RWPE2 (cell line): Measurements from ENCODE around the gene TXNL4A.

Source experiments
- ATAC-seq: fragments of 200-7000 bp; cut with Tn5 transposase; 3 replicates; pipeline ENCODE4 v1.9.1; 2021; ENCODE audit warnings: low read depth
- DNase-seq: peaks from one replicate; pipeline ENCODE4 v3.0.0-alpha.2; 2020; ENCODE audit warnings: low spot score
- H3K27ac ChIP-seq: fragments of 450-650 bp; 2 replicates; pipeline ENCODE4 v1.5.1; 2017; ENCODE audit warnings: mild to moderate bottlenecking; ENCODE audit not compliant: poor library complexity, severe bottlenecking
- H3K27me3 ChIP-seq: fragments of 250-450 bp; sonication (Bioruptor Pico); 2 replicates; pipeline ENCODE4 v1.5.1; 2021; ENCODE audit warnings: mild to moderate bottlenecking, moderate library complexity; ENCODE audit not compliant: insufficient read depth, poor library complexity, severe bottlenecking
- H3K36me3 ChIP-seq: fragments of 250-450 bp; sonication (Bioruptor Pico); 2 replicates; pipeline ENCODE4 v1.5.1; 2020; ENCODE audit warnings: low read depth, mild to moderate bottlenecking, moderate library complexity
- H3K4me1 ChIP-seq: fragments of 250-450 bp; sonication (Bioruptor Pico); 2 replicates; pipeline ENCODE4 v1.5.1; 2021; ENCODE audit warnings: mild to moderate bottlenecking, moderate library complexity; ENCODE audit not compliant: insufficient read depth, poor library complexity, severe bottlenecking
- H3K4me3 ChIP-seq: fragments of 250-450 bp; sonication (Bioruptor Pico); 2 replicates; pipeline ENCODE4 v1.5.1; 2021; ENCODE audit warnings: mild to moderate bottlenecking, moderate library complexity; ENCODE audit not compliant: severe bottlenecking
- H3K9me3 ChIP-seq: fragments of 250-450 bp; sonication (Bioruptor Pico); 2 replicates; pipeline ENCODE4 v1.5.1; 2021; ENCODE audit warnings: mild to moderate bottlenecking, moderate library complexity; ENCODE audit not compliant: severe bottlenecking
- TF ChIP-seq, protein P1 (sequence below): fragments of 450-650 bp; IDR thresholded peaks from one replicate; pipeline ENCODE4 v1.5.1; 2017; ENCODE audit warnings: mild to moderate bottlenecking, moderate library complexity; ENCODE audit not compliant: poor library complexity, severe bottlenecking

Gene TXNL4A

DNA sequence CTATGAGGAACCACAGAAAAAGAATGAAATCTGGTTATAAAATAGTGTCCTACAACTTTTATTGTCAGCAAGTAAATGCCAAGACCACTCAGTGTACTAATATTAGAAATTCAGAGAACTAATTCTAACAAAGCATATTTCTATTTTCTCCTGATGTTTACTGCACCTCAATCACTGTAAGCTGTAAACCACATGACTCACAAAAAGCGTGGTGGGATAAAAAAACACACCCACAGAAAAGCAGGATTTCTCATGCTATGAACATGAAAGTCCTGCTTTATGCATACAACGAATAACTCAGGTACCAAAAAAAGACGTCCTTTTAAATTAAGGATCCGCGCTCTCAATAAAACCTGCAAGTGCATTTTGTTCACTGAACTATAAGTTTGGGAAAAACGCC is 797 bp downstream of the TXNL4A start:
- Histone ChIP-seq H3K36me3 (peaks cover 41% of the 10 kb centered on the region), H3K4me3 (peak overlapping the region; percentile 73), H3K27ac (peak overlapping the region; percentile 77), H3K9me3 (no peaks in the 10 kb centered on the region), H3K27me3 (no peaks in the 10 kb centered on the region), H3K4me1 (peaks cover 4% of the 10 kb centered on the region)
- TF ChIP-seq, protein P1, sequence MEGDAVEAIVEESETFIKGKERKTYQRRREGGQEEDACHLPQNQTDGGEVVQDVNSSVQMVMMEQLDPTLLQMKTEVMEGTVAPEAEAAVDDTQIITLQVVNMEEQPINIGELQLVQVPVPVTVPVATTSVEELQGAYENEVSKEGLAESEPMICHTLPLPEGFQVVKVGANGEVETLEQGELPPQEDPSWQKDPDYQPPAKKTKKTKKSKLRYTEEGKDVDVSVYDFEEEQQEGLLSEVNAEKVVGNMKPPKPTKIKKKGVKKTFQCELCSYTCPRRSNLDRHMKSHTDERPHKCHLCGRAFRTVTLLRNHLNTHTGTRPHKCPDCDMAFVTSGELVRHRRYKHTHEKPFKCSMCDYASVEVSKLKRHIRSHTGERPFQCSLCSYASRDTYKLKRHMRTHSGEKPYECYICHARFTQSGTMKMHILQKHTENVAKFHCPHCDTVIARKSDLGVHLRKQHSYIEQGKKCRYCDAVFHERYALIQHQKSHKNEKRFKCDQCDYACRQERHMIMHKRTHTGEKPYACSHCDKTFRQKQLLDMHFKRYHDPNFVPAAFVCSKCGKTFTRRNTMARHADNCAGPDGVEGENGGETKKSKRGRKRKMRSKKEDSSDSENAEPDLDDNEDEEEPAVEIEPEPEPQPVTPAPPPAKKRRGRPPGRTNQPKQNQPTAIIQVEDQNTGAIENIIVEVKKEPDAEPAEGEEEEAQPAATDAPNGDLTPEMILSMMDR: no peak
- DNase-seq (no peak), ATAC-seq (no peak)

DNA sequence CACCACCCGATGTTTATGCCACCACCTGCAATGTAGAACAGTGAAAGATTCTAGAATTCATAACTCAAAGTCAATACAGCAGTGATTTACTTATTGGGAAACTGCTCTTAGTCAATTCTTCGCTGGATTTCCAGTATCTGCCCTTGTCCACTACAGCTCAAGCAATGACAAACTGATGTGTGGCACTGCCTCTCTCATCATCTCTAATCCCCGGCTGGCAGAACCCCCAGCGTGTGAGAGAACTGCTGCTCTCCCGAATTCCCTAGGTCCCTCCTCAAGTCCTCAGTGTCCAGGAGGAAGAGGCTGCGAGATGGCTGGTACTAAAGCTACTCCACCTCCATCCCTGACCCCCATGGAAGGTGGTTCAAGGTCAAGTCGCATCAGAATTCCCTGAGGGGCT is 1.6 kb downstream of the TXNL4A start:
- ATAC-seq (no peak), DNase-seq (no peak)
- TF ChIP-seq, protein P1: no peak
- peaks cover 44% of the 10 kb centered on the region for H3K36me3 ChIP-seq
- no peaks in the 10 kb centered on the region for H3K27me3 ChIP-seq
- peak overlapping the region; percentile 73 for H3K4me3 ChIP-seq
- peaks cover 4% of the 10 kb centered on the region for H3K4me1 ChIP-seq
- no peaks in the 10 kb centered on the region for H3K9me3 ChIP-seq
- no peak overlapping the region for H3K27ac ChIP-seq

DNA sequence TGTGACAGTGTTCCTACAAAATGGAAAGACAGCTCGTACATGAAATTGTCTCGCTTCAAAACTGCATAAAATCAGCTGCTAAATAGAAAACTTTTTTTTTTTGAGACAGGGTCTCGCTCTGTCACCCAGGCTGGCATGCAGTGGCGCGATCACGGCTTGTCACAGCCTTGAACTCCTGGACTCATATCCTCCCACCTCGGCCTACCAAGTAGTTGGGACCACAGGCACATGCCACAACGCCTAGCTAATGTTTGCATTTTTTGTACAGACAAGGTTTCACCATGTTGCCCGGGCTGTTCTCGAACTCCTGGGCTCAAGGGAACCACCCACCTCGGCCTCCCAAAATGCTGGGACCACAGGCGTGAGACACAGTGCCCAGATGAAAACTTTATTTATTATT is 3.2 kb downstream of the TXNL4A start:
- peaks cover 55% of the 10 kb centered on the region for H3K36me3 ChIP-seq
- TF ChIP-seq, protein P1: no peak

DNA sequence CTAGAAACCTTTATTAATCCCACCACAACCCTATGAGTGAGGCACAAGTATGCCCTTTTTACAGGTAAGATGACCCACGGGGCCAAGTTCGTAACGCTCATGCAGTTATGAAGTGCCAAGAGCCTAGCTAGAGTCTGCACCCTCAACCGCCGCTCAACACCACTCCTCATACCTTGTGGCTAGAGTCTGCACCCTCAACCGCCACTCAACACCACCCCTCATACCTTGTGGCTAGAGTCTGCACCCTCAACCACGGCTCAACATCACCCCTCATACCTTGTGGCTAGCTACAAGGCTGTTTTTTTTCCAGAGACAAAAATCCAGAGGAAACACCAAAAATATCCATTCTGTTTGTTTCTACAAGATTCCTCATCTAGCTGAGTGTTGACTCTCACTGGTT is 4.6 kb downstream of the TXNL4A start:
- H3K4me3 ChIP-seq: no peak overlapping the region
- no peak for DNase-seq

More for the DNA sequence above, 3.2 kb downstream of the TXNL4A start:
- H3K4me1 ChIP-seq: peaks cover 4% of the 10 kb centered on the region
- no peak for DNase-seq
- no peak overlapping the region for H3K4me3 ChIP-seq
- H3K27ac ChIP-seq: no peak overlapping the region
- no peak for ATAC-seq
- no peaks in the 10 kb centered on the region for H3K27me3 ChIP-seq
- no peaks in the 10 kb centered on the region for H3K9me3 ChIP-seq

DNA sequence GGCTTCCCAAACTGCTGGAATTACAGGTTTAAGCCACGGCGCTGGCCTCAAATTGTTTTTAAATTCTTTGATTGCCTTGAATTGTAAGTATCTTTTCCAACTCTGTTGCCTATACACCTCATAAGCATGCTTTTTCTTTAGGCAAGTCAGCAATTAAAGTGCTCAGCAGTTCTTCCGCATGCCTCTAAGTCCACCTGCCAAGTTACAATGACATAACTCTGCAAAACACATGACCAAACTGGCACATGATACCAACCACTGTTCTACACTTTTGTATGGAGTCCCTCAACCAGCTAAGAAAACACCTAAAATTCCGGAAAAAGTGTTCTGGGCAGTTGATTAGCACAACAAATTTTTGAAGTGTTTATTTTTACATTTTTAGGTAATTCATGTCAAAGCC is 5.1 kb downstream of the TXNL4A start:
- no peaks in the 10 kb centered on the region for H3K27me3 ChIP-seq
- ATAC-seq (no peak), DNase-seq (no peak)
- TF ChIP-seq, protein P1: no peak
- no peak overlapping the region for H3K27ac ChIP-seq
- H3K9me3 ChIP-seq: no peaks in the 10 kb centered on the region
- peaks cover 4% of the 10 kb centered on the region for H3K4me1 ChIP-seq
- peaks cover 73% of the 10 kb centered on the region for H3K36me3 ChIP-seq
- H3K4me3 ChIP-seq: no peak overlapping the region

More for the DNA sequence above, 4.6 kb downstream of the TXNL4A start:
- TF ChIP-seq, protein P1: no peak
- Histone ChIP-seq H3K9me3 (no peaks in the 10 kb centered on the region), H3K4me1 (peaks cover 4% of the 10 kb centered on the region), H3K27me3 (no peaks in the 10 kb centered on the region), H3K36me3 (peaks cover 69% of the 10 kb centered on the region), H3K27ac (no peak overlapping the region)
- ATAC-seq: no peak
